ENCODE data around the gene SLC35B3.
"Not testable (repeated sequence)": the region's sequence is repeated elsewhere in the genome, so short reads cannot be mapped to it uniquely, and the experiment has no call there.

SLC35B3 gene

DNA sequence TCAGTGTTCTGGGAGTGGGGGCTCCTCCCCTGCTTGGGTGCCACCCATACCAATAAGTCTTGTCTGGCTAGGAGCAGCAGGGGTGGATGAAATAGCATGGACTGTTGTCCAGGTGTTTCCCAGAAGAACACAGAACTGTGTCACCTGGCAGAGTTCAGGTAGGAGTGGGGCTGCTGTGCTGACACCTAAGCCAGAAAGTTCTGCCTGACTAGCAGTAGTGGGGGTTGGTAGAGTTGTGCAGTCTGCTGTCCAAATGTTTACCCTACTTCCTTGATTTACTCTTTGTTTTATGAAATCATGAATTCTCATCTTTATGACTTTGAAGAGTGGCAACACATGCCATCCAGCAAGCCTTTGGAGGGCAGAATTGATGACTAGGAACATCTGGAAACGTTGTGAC, 27.3 kb upstream of the SLC35B3 start:
- no peak overlapping the region for H3K4me3 ChIP-seq (replicated peaks in 1 of 2; ENCODE audit: low read depth in 2 of 2, low read length in 2 of 2)
- no peak for DNase-seq (ENCODE audit: low read depth in 2 of 2)
- TF ChIP-seq, protein P1, sequence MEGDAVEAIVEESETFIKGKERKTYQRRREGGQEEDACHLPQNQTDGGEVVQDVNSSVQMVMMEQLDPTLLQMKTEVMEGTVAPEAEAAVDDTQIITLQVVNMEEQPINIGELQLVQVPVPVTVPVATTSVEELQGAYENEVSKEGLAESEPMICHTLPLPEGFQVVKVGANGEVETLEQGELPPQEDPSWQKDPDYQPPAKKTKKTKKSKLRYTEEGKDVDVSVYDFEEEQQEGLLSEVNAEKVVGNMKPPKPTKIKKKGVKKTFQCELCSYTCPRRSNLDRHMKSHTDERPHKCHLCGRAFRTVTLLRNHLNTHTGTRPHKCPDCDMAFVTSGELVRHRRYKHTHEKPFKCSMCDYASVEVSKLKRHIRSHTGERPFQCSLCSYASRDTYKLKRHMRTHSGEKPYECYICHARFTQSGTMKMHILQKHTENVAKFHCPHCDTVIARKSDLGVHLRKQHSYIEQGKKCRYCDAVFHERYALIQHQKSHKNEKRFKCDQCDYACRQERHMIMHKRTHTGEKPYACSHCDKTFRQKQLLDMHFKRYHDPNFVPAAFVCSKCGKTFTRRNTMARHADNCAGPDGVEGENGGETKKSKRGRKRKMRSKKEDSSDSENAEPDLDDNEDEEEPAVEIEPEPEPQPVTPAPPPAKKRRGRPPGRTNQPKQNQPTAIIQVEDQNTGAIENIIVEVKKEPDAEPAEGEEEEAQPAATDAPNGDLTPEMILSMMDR (IDR thresholded peaks at IDR 0.05; ENCODE audit: low read depth, low read length): no peak

- TF ChIP-seq, protein P1 (IDR thresholded peaks at IDR 0.05; ENCODE audit: low read depth, low read length): no peak
- DNase-seq (ENCODE audit: low read depth in 2 of 2): no peak
- H3K4me3 ChIP-seq (replicated peaks in 1 of 2; ENCODE audit: low read depth in 2 of 2, low read length in 2 of 2): no peak overlapping the region
Measured at GRCh38 chr6:8462169-8462568, 26.8 kb upstream of the SLC35B3 start.

DNA sequence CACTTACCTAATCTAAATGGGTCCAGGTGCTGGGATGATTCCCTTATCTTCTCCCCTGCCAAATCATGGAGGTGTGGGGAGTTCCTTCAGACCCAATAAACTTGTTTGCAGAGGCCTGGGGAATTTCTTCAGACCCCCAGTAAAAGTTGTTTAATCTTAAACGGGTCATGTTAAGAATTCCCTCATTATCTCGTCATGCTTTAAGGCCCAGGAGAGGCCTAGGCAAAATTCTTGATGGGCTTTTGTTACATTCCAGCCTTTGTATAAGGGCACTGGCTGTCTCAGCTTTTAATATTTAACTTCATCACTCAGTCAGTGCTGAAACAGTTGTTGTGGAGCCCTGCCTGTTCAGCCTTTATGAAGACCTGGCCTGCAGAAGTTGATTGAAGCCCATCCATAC, 11.0 kb upstream of the SLC35B3 start:
- TF ChIP-seq, protein P1 (IDR thresholded peaks at IDR 0.05; ENCODE audit: low read depth, low read length): no peak
- DNase-seq (ENCODE audit: low read depth in 2 of 2): no peak
- H3K4me3 ChIP-seq (replicated peaks in 1 of 2; ENCODE audit: low read depth in 2 of 2, low read length in 2 of 2): no peak overlapping the region

DNA sequence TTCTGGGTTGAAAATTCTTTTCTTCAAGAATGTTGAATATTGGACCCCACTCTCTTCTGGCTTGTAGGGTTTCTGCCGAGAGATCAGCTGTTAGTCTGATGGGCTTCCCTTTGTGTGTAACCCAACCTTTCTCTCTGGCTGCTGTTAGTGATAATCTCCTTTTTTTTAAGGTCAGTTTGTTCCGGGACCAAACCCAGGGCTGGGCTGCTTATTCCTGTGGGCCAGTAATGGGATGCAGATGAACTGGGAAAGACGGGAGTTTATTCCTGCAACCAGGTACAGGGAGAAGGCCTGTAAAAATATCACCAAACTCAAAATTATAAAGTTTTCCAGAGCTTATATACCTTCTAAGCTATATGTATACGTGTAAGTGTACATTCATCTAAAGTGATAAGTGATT, 10.6 kb upstream of the SLC35B3 start:
- H3K4me3 ChIP-seq (replicated peaks in 1 of 2; ENCODE audit: low read depth in 2 of 2, low read length in 2 of 2); DNase-seq (ENCODE audit: low read depth in 2 of 2): not testable (repeated sequence)

DNA sequence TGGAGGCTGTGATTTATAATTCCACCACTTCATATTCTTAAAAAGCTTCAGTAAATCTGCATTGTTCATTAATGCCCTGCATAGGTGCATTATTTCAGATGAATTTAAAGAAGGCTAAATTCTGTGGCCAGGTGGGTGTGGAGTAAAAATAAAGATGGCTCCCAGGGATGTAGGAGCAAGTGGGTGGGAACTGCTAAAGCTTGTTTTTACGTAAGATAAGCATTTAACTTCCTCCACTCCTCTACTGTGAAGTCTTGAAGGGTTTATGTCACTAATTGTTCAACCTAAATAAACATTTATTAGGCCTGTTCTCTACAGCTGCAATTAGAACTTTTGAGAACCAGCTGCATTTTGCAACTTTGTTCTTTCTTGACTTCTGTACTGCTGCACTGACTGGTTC, 6.8 kb upstream of the SLC35B3 start:
- DNase-seq (ENCODE audit: low read depth in 2 of 2): no peak
- TF ChIP-seq, protein P1 (IDR thresholded peaks at IDR 0.05; ENCODE audit: low read depth, low read length): no peak
- H3K4me3 ChIP-seq (replicated peaks in 1 of 2; ENCODE audit: low read depth in 2 of 2, low read length in 2 of 2): no peak overlapping the region

DNA sequence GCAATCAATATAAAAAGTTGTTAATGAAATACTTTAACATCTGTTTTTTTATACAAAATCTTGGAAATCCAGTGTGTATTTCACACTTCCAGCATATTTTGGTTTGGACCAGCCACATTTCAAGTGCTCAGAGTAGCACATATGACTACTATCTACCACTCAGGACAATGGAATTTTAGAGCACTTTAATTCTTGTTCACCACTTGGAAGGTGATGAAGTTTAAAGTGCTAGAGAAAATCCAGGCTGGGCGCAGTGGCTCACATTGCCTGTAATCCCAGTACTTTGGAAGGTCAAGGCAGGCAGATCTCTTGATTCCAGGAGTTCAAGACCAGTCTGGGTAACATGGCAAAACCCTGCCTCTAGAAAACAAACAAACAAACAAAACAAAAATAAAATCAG, 6.1 kb upstream of the SLC35B3 start:
- DNase-seq (ENCODE audit: low read depth in 2 of 2): no peak
- TF ChIP-seq, protein P1 (IDR thresholded peaks at IDR 0.05; ENCODE audit: low read depth, low read length): no peak
- H3K4me3 ChIP-seq (replicated peaks in 1 of 2; ENCODE audit: low read depth in 2 of 2, low read length in 2 of 2): no peak overlapping the region

DNA sequence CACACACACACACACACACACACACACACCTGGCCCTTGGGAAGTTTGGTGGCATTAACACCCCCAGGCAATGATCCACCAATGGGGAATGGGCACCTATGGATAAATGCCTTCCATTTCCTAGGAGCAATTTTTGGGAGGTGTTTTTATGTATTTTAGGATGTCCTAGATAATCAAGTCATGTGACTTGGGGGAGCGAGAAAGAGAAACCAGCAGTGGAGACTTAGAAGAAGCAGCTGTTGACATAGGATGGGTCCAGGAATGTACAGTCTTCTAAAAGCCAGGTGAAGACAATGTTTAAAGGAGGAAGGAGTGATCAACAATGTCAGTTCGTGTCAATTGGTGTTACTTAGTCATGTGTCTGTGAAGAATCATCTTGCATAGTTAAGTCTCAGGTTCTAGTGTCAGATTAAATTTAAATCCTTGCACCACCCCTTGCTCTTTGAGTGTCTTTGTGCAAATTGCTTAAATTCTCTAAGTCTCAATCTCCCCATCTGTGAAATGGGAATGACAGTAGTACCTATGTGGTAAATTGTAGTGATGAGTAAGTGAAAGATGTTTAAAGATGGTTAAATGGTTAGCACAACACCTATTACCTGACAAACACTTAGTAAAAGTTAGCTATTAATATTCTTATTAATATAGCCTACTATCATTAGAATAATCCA, 4.4 kb upstream of the SLC35B3 start:
- no peak for DNase-seq (ENCODE audit: low read depth in 2 of 2)
- H3K4me3 ChIP-seq (replicated peaks in 1 of 2; ENCODE audit: low read depth in 2 of 2, low read length in 2 of 2): no peak overlapping the region
- TF ChIP-seq, protein P1 (IDR thresholded peaks at IDR 0.05; ENCODE audit: low read depth, low read length): no peak

Data from cardiac fibroblast (primary cell).